Activated naive CD4-positive, alpha-beta T cell treated with anti-CD3 and anti-CD28 coated beads, Interleukin-2, amount 50 U/mL, for 72 hours (primary cell): ENCODE data around the gene WDR18. TPM values are rescaled to one million over a fixed set of nuclear protein-coding genes. Genes with fewer than 3 reads are reported as not detected.

Experiments
- ATAC-seq, 2 donors: fragments of 150-1000 bp; cut with Tn5 transposase; 2 replicates each; pipeline ENCODE4 v1.10.0; 2021; ENCODE audit warnings: mild to moderate bottlenecking in 2 of 2, moderate library complexity in 2 of 2
- DNase-seq, 2 donors: peaks; one replicate each; pipeline ENCODE4 v3.0.0; 2021 to 2022; ENCODE audit warnings: low spot score in 2 of 2
- H3K27ac Mint-ChIP-seq, 2 donors: one replicate each; pipeline ENCODE4 v1.8.0; 2022; ENCODE audit warnings: mild to moderate bottlenecking in 2 of 2, mixed read lengths in 2 of 2
- H3K36me3 Mint-ChIP-seq, 2 donors: one replicate each; pipeline ENCODE4 v1.8.0; 2022; ENCODE audit warnings: mixed read lengths in 2 of 2
- H3K9me3 Mint-ChIP-seq, 2 donors: one replicate each; pipeline ENCODE4 v1.8.0; 2022; ENCODE audit warnings: mixed read lengths in 2 of 2
- total RNA-seq, 2 donors: library from RNA; stranded (reverse); gene quantifications; one replicate each; pipeline ENCODE4 v1.2.3, GENCODE V29; 2022

Gene WDR18, protein sequence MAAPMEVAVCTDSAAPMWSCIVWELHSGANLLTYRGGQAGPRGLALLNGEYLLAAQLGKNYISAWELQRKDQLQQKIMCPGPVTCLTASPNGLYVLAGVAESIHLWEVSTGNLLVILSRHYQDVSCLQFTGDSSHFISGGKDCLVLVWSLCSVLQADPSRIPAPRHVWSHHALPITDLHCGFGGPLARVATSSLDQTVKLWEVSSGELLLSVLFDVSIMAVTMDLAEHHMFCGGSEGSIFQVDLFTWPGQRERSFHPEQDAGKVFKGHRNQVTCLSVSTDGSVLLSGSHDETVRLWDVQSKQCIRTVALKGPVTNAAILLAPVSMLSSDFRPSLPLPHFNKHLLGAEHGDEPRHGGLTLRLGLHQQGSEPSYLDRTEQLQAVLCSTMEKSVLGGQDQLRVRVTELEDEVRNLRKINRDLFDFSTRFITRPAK
- total RNA-seq = 10 to 100 TPM; 55.5 to 83.8 TPM

- DNase-seq = peak; percentile 90 to 92
- Mint-ChIP-seq H3K36me3 (peaks cover 5 to 10% of the 10 kb centered on the region in 2 donors), H3K27ac (peak within 1 kb of the TSS; percentile 82 to 97), H3K9me3 (no peaks in the 10 kb centered on the region)
- ATAC-seq = peak; percentile 89 to 93
Measured at GRCh38 chr19:984165-984967, at the start of gene WDR18. Gene WDR18 (plus strand): TSS chr19:984345. CDS start chr19:984354, 9 bp downstream.

DNA sequence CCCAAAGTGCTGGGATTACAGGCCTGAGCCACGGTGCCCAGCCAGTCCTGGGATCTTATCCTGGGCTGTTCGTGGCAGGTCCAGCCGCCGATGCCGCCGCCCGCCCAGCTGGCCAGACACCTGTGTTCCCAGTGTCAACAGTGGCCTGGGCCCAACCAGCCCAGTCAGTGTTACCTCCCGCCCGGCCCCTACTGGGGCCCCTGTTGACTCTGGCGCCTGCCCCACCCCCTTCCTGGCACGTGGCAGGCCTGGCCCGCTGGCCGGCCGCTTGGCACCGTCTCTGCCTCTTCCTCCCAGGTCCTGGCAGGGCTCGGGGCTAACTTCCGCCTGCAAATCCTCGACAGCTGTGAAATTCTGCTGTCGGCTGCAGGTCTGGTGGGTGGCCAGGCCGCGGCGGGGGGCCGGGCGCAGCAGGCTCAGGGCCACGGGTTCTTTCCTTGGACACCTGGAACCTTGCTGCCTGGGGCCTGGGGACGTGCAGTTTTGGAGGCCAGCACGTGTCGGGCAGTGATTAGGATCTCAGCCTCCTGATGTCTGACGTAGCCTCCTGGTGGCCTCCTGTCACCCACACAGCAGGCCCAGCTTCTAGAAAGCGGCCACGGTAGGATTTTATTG is 49.2 kb upstream of the WDR18 start:
- no peak for ATAC-seq
- no peak overlapping the region for H3K27ac Mint-ChIP-seq
- H3K9me3 Mint-ChIP-seq = no peaks in the 10 kb centered on the region
- no peak for DNase-seq
- peaks cover 0 to 17% of the 10 kb centered on the region in 2 donors for H3K36me3 Mint-ChIP-seq

DNA sequence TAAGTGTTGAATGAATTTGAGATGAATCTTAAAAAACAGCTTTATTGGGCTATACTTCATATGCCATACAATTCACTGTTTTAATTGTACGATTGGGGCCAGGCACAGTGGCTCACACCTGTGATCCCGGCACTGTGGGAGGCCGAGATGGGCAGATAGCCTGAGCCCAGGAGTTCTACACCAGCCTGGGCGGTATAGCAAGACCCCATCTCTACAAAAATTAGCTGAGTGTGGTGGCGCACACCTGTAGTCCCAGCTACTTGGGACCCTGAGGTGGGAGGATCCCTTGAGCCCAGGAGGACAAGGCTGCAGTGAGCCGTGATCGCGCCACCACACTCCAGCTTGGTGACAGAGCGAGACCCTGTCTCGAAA is 48.0 kb upstream of the WDR18 start:
- H3K36me3 Mint-ChIP-seq = peaks cover 0 to 16% of the 10 kb centered on the region in 2 donors
- H3K9me3 Mint-ChIP-seq = no peaks in the 10 kb centered on the region
- DNase-seq (no peak), ATAC-seq (no peak)
- H3K27ac Mint-ChIP-seq = no peak overlapping the region

- peak; percentile 73 to 75 for ATAC-seq
- DNase-seq = no peak
- Mint-ChIP-seq H3K27ac (no peak overlapping the region), H3K36me3 (peaks cover 0 to 20% of the 10 kb centered on the region in 2 donors), H3K9me3 (no peaks in the 10 kb centered on the region)
Measured at GRCh38 chr19:937259-937694, 46.9 kb upstream of the WDR18 start.

DNA sequence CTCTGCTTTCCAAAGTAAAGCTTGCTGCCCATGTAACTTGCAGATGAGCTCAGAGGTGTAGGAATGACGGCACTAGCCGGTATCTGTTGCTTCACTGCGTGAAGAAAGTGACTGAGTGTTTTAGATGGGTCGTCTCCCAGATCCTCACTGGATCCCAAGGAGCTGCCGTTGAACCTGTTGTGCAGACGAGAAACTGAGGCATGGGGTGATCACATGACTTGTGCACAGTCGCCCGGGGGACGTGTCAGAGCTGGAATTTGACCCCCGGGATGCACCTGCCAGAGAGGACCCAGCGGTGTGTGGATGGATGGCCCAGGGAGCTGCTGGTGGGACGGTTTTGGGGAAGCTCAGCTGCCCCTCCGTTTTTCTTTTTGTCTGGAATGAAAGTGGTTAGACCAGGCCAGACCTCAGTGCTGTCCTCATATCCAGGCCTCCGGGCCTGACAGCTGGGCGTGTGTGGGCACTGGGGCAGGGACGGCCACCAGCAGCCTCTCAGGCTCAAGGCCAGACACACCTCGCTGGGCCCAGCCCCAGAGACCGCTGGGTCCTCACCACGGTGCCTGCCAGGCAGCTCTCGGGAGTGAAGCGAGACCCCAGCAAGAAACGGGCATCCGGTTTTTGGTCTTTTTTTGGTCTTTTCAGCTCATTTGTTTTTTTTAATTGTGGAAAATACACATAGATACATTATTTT is 45.8 kb upstream of the WDR18 start:
- DNase-seq (no peak), ATAC-seq (no peak)
- Mint-ChIP-seq H3K36me3 (peaks cover 0 to 26% of the 10 kb centered on the region in 2 donors), H3K9me3 (no peaks in the 10 kb centered on the region), H3K27ac (no peak overlapping the region)

DNA sequence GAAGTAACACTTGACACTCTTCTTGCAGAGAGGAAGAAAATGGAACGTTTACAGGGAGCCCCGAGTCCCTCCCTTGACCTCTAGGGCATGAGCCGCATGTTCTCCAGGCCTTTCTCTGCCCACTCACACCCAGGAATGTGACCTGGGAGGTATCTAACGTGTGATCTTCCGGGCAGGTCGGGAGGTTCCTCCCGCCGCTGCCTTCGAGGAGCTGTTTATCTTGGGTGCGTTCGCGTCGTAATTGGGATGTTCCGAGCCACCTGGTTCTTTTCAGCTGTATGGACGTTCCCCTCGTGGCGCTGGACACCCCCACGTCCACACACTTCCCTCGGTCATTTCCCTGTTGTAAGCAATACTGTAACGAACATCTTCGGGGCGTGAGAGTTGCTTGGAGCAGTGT is 44.7 kb upstream of the WDR18 start:
- H3K9me3 Mint-ChIP-seq = no peaks in the 10 kb centered on the region
- H3K36me3 Mint-ChIP-seq = peaks cover 0 to 26% of the 10 kb centered on the region in 2 donors
- DNase-seq (no peak), ATAC-seq (no peak)
- no peak overlapping the region for H3K27ac Mint-ChIP-seq

DNA sequence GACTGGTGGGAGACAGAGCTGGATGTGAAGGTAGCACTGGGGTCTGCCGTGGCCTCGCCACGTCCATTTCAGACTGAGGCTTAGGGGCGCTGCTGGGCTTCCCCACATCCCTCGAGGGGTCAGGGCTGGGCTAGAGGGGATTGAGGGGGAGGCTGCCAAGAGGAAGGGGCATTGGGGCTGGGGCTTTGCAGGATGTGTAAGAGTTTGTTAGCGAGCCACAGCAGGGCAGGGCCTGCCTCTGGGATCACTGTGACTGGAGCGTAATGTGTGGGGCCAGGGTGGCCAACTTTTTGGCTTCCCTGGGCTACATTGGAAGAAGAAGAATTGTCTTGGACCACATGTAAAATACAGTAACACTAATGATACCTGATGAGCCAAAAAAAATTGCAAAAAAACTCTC is 44.2 kb upstream of the WDR18 start:
- DNase-seq = no peak
- no peak for ATAC-seq
- no peaks in the 10 kb centered on the region for H3K9me3 Mint-ChIP-seq
- peak overlapping the region in 1 of 2 donors; percentile 85 for H3K27ac Mint-ChIP-seq
- H3K36me3 Mint-ChIP-seq = peaks cover 0 to 26% of the 10 kb centered on the region in 2 donors

DNA sequence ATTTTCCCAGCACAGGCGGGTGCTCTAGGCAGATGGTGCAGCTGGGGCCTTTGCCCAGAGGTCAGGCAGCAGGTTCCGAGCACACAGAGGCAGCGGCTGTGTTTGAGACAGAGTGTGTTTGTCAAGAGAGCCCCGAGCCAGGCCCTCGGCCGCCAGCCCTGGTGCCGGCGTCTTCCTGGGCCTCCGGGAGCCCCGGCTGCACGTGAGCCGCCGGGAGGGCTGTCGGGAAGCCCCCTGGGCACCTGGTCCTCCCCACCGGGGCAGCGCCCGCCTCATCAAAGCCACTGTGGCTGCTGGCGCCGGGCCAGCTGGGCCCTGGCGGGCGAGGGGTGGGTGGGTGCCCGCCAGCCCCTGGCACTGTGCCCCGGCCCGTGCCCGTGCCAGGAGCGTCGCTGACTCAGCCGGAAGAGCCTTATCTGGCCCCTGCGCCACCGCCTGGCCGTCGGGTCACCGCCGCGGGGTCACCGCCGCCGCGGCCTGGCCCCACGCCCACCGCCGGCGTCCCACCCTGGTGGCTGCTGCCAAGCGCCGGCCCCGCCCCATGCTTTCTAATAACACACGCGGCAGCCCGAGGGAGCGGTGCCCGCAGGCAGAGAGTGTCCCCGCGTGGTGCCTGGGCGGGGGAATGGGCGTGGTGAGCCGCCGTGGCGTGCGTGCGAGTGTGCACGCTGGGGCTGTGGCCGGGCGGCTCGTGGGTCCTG is 43.4 kb upstream of the WDR18 start:
- H3K9me3 Mint-ChIP-seq = no peaks in the 10 kb centered on the region
- no peak overlapping the region for H3K27ac Mint-ChIP-seq

GRCh38 chr19:941292-942132 is 42.6 kb upstream of the WDR18 start:
- Mint-ChIP-seq H3K9me3 (no peaks in the 10 kb centered on the region), H3K36me3 (peaks cover 0 to 26% of the 10 kb centered on the region in 2 donors), H3K27ac (no peak overlapping the region)
- no peak for DNase-seq
- ATAC-seq = no peak

More for the DNA sequence above, 43.4 kb upstream of the WDR18 start:
- DNase-seq = peak in 1 of 2 donors; percentile 60
- peak; percentile 67 to 75 for ATAC-seq
- H3K36me3 Mint-ChIP-seq = peaks cover 0 to 26% of the 10 kb centered on the region in 2 donors

DNA sequence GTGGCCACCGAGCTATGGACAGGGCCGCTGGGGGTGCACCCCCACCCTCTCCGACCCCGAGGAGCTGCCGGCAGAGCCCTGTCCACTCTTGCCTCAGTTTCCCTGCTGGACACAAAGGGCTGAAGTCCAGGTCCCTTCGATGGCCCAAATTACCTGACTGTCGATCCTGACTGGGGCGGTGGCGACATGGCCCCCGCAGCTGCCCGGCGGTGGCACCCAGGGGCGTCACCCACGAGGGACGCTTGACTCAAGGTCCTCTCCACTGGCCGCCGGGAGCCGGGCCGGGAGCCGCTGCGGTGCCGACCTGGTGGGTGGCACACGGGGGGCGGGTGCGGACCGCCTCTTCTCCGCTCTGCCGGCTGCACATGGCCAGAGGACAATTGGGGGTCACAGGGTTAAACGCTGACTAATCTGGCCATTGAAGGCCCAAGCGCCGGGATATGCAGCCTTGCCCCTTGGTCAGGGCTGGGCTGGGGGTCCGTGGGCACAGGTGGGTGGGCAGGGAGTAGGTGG is 42.0 kb upstream of the WDR18 start:
- DNase-seq (no peak), ATAC-seq (no peak)
- H3K9me3 Mint-ChIP-seq = no peaks in the 10 kb centered on the region
- no peak overlapping the region for H3K27ac Mint-ChIP-seq
- H3K36me3 Mint-ChIP-seq = peaks cover 0 to 26% of the 10 kb centered on the region in 2 donors

- ATAC-seq (no peak), DNase-seq (no peak)
- Mint-ChIP-seq H3K36me3 (peaks cover 0 to 20% of the 10 kb centered on the region in 2 donors), H3K9me3 (no peaks in the 10 kb centered on the region), H3K27ac (no peak overlapping the region)
Measured at GRCh38 chr19:943551-944170, 40.5 kb upstream of the WDR18 start.

GRCh38 chr19:944171-944567 is 40.0 kb upstream of the WDR18 start:
- no peak overlapping the region for H3K27ac Mint-ChIP-seq
- no peaks in the 10 kb centered on the region for H3K9me3 Mint-ChIP-seq
- no peak for ATAC-seq
- no peak for DNase-seq
- peaks cover 0 to 20% of the 10 kb centered on the region in 2 donors for H3K36me3 Mint-ChIP-seq

DNA sequence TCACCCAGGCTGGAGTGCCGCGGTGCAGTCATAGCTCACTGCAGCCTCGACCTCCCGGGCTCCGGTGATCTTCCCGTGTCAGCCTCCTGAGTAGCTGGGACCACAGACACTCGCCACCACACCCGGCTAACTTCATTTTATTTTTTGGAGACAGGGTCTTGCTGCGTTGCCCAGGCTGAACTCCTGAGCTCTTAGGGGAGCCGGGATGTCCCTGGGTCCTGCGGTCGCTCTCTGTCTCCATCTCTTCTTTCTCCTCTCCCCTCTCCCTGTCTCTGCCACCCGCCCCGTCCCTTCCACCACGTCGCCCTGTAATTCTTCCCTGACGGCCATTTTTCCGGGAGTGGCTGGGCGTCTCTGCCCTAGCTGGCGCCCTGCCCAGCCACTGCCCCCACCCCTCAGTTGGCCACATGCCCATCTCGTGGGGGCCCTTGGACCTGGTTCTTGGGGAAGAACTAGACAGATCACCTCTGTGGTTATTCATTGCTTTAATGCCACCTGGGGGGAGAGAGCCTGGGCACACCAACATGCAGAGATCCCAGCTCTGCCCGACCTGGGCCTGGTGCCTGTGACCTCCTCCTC is 39.4 kb upstream of the WDR18 start:
- ATAC-seq (no peak), DNase-seq (no peak)
- Mint-ChIP-seq H3K9me3 (no peaks in the 10 kb centered on the region), H3K27ac (no peak overlapping the region), H3K36me3 (peaks cover 0 to 17% of the 10 kb centered on the region in 2 donors)
